Suprapubic skin (tissue), 4 donors: ENCODE data around the gene CFAP74. TPM values are rescaled to one million over a fixed set of nuclear protein-coding genes. Genes with fewer than 3 reads are reported as not detected.

Experiments used
- DNase-seq, 2 donors: peaks; one replicate each; pipeline ENCODE4 v3.0.0-alpha.2; 2019; ENCODE audit warnings: low spot score in 2 of 2
- H3K27ac ChIP-seq: fragments of 200-600 bp; sonication (generic); one replicate; pipeline ENCODE4 v1.5.1; 2019
- H3K27me3 ChIP-seq: fragments of 200-600 bp; sonication (generic); one replicate; pipeline ENCODE4 v1.5.1; 2019
- H3K36me3 ChIP-seq: fragments of 200-600 bp; sonication (generic); one replicate; pipeline ENCODE4 v1.5.1; 2019
- H3K4me1 ChIP-seq: fragments of 200-600 bp; sonication (generic); one replicate; pipeline ENCODE4 v1.5.1; 2019
- H3K4me3 ChIP-seq: fragments of 200-600 bp; sonication (generic); one replicate; pipeline ENCODE4 v1.5.1; 2019; ENCODE audit warnings: mild to moderate bottlenecking
- H3K9me3 ChIP-seq: fragments of 200-600 bp; sonication (generic); one replicate; pipeline ENCODE4 v1.5.1; 2019
- CTCF ChIP-seq, 2 donors: fragments of 200-600 bp in 1 of 2; fragments of 450-650 bp in 1 of 2; sonication (generic) in 1 of 2; IDR thresholded peaks; one replicate each; pipeline ENCODE4 v1.5.1; 2016 to 2019; ENCODE audit warnings: antibody characterized with exemption in 2 of 2, mild to moderate bottlenecking in 1 of 2, moderate library complexity in 1 of 2
- EP300 ChIP-seq: sonication (generic); formaldehyde crosslinking; IDR thresholded peaks from one replicate; pipeline ENCODE4 v1.6.1; 2017; ENCODE audit warnings: antibody characterized with exemption
- POLR2A ChIP-seq, 2 donors: fragments of 450-650 bp; IDR thresholded peaks; one replicate each; pipeline ENCODE4 v1.6.1; 2017; ENCODE audit warnings: antibody characterized with exemption in 2 of 2, mild to moderate bottlenecking in 2 of 2, moderate library complexity in 2 of 2
- POLR2AphosphoS5 ChIP-seq, 3 donors: sonication (generic); formaldehyde crosslinking; IDR thresholded peaks; one replicate each; pipeline ENCODE4 v1.6.1; 2017; ENCODE audit warnings: antibody characterized with exemption in 3 of 3
- WGBS: methylation state at CpG from one replicate; pipeline ENCODE4 v1.1.5; 2018; 5-methylcytosine and 5-hydroxymethylcytosine counted together
- total RNA-seq, 4 donors: library from RNA; depleted of rRNA; stranded (reverse); fragments of >200 nt; gene quantifications; one replicate each; pipeline ENCODE4 v1.1.0, GENCODE V29; 2016

CFAP74 gene
- total RNA-seq, 4 donors from 2014 or later: not detected

- WGBS: 78% methylated on average over 20 of the region's 22 CpGs
- no peaks in the 10 kb centered on the region for H3K9me3 ChIP-seq
- no peak overlapping the region for H3K27ac ChIP-seq
- H3K4me3 ChIP-seq: no peak overlapping the region
- H3K4me1 ChIP-seq: peaks cover 7% of the 10 kb centered on the region
- H3K27me3 ChIP-seq: peaks cover 37% of the 10 kb centered on the region
- TF ChIP-seq POLR2AphosphoS5 (IDR thresholded peaks at IDR 0.05): no peak
- no peak for TF ChIP-seq POLR2A (IDR thresholded peaks at IDR 0.05)
- TF ChIP-seq CTCF (IDR thresholded peaks at IDR 0.05): no peak
- no peak for TF ChIP-seq EP300
- no peaks in the 10 kb centered on the region for H3K36me3 ChIP-seq
- DNase-seq: no peak
Observed at GRCh38 chr1:1972976-1973715, 30.4 kb downstream of the CFAP74 start.

GRCh38 chr1:1971688-1972087 lies 31.9 kb downstream of the CFAP74 start:
- H3K27me3 ChIP-seq: peaks cover 46% of the 10 kb centered on the region
- H3K9me3 ChIP-seq: no peaks in the 10 kb centered on the region
- H3K4me3 ChIP-seq: no peak overlapping the region
- 100% methylated on average over 1 of the region's 21 CpGs for WGBS
- TF ChIP-seq EP300 (no peak), CTCF (IDR thresholded peaks at IDR 0.05) (no peak), POLR2A (IDR thresholded peaks at IDR 0.05) (no peak), POLR2AphosphoS5 (IDR thresholded peaks at IDR 0.05) (no peak)
- DNase-seq: no peak
- H3K27ac ChIP-seq: no peak overlapping the region
- H3K4me1 ChIP-seq: peaks cover 7% of the 10 kb centered on the region
- no peaks in the 10 kb centered on the region for H3K36me3 ChIP-seq

- Histone ChIP-seq H3K4me3 (no peak overlapping the region), H3K4me1 (peaks cover 7% of the 10 kb centered on the region), H3K27ac (no peak overlapping the region), H3K27me3 (peaks cover 48% of the 10 kb centered on the region), H3K36me3 (no peaks in the 10 kb centered on the region), H3K9me3 (no peaks in the 10 kb centered on the region)
- no peak for DNase-seq
- WGBS: 88% methylated on average over 15 of the region's 17 CpGs
- TF ChIP-seq POLR2A (IDR thresholded peaks at IDR 0.05) (no peak), CTCF (IDR thresholded peaks at IDR 0.05) (no peak), POLR2AphosphoS5 (IDR thresholded peaks at IDR 0.05) (no peak), EP300 (no peak)
Observed at GRCh38 chr1:1971017-1971416, 32.6 kb downstream of the CFAP74 start.

GRCh38 chr1:1969953-1970716 lies 33.5 kb downstream of the CFAP74 start:
- H3K27ac ChIP-seq: no peak overlapping the region
- DNase-seq: no peak
- peaks cover 48% of the 10 kb centered on the region for H3K27me3 ChIP-seq
- peaks cover 7% of the 10 kb centered on the region for H3K4me1 ChIP-seq
- no peaks in the 10 kb centered on the region for H3K36me3 ChIP-seq
- H3K9me3 ChIP-seq: no peaks in the 10 kb centered on the region
- no peak overlapping the region for H3K4me3 ChIP-seq
- WGBS: 48% methylated on average over 21 of the region's 29 CpGs
- TF ChIP-seq POLR2A (IDR thresholded peaks at IDR 0.05): no peak
- TF ChIP-seq POLR2AphosphoS5 (IDR thresholded peaks at IDR 0.05): no peak
- no peak for TF ChIP-seq CTCF (IDR thresholded peaks at IDR 0.05)
- no peak for TF ChIP-seq EP300

- no peak for DNase-seq
- H3K9me3 ChIP-seq: no peaks in the 10 kb centered on the region
- peaks cover 48% of the 10 kb centered on the region for H3K27me3 ChIP-seq
- H3K27ac ChIP-seq: no peak overlapping the region
- 50% methylated on average over 4 of the region's 10 CpGs for WGBS
- peaks cover 7% of the 10 kb centered on the region for H3K4me1 ChIP-seq
- TF ChIP-seq POLR2AphosphoS5 (IDR thresholded peaks at IDR 0.05) (no peak), EP300 (no peak), CTCF (IDR thresholded peaks at IDR 0.05) (no peak), POLR2A (IDR thresholded peaks at IDR 0.05) (no peak)
- H3K36me3 ChIP-seq: no peaks in the 10 kb centered on the region
- no peak overlapping the region for H3K4me3 ChIP-seq
Observed at GRCh38 chr1:1969505-1969900, 34.1 kb downstream of the CFAP74 start.
